ENCODE results near the gene N4BP2L2.

The N4BP2L2 gene

GRCh38 chr13:32425158-32425557, 113.4 kb downstream of the N4BP2L2 start:
- ATAC-seq = no peak

- ATAC-seq = no peak
Observed at GRCh38 chr13:32423592-32423991, 115.0 kb downstream of the N4BP2L2 start.

- no peak for ATAC-seq
Observed at GRCh38 chr13:32419862-32420261, 118.7 kb downstream of the N4BP2L2 start.

GRCh38 chr13:32417995-32418394, 120.6 kb downstream of the N4BP2L2 start:
- no peak for ATAC-seq

- peak in 1 of 2 donors; percentile 51 for ATAC-seq
Observed at GRCh38 chr13:32415019-32415418, 123.6 kb downstream of the N4BP2L2 start.

- ATAC-seq = no peak
Observed at GRCh38 chr13:32414580-32414979, 124.0 kb downstream of the N4BP2L2 start.

GRCh38 chr13:32413284-32413683, 125.3 kb downstream of the N4BP2L2 start:
- ATAC-seq = no peak

GRCh38 chr13:32409561-32410421, 128.8 kb downstream of the N4BP2L2 start:
- no peak for ATAC-seq

GRCh38 chr13:32409001-32409313, 129.6 kb downstream of the N4BP2L2 start:
- ATAC-seq = no peak

GRCh38 chr13:32408296-32409000, 130.1 kb downstream of the N4BP2L2 start:
- ATAC-seq = peak; percentile 38 to 41

GRCh38 chr13:32407854-32408253, 130.7 kb downstream of the N4BP2L2 start:
- peak; percentile 60 to 81 for ATAC-seq

- no peak for ATAC-seq
Observed at GRCh38 chr13:32403108-32403507, 135.5 kb downstream of the N4BP2L2 start.

GRCh38 chr13:32391101-32391619, 147.4 kb downstream of the N4BP2L2 start:
- ATAC-seq = no peak

GRCh38 chr13:32390484-32390883, 148.1 kb downstream of the N4BP2L2 start:
- ATAC-seq = no peak

GRCh38 chr13:32390048-32390447, 148.5 kb downstream of the N4BP2L2 start:
- ATAC-seq = no peak

- no peak for ATAC-seq
Observed at GRCh38 chr13:32385410-32385809, 153.2 kb downstream of the N4BP2L2 start.

- no peak for ATAC-seq
Observed at GRCh38 chr13:32384702-32385101, 153.9 kb downstream of the N4BP2L2 start.

GRCh38 chr13:32383836-32384618, 154.6 kb downstream of the N4BP2L2 start:
- ATAC-seq = no peak
